Caco-2 (cell line): ENCODE data around the gene TMEM187. TPM values are rescaled to one million over a fixed set of nuclear protein-coding genes. Genes with fewer than 3 reads are reported as not detected.

Source experiments
- BruUV-seq: library from RNA; stranded (reverse); fragments of 400-500 nt; replicated peaks from 2 replicates; lab custom pipeline; 2021; lab: Mats Ljungman, UMichigan
- CTCF ChIA-PET: fragments of 300-600 bp; sonication (Branson Sonifier 250); formaldehyde crosslinking; loops from one replicate; lab custom pipeline; 2022; ENCODE audit warnings: antibody characterized with exemption; lab: Charles Lee
- POLR2A ChIA-PET: fragments of 300-600 bp; sonication (Branson Sonifier 250); formaldehyde crosslinking; loops from one replicate; lab custom pipeline; 2022; ENCODE audit warnings: antibody characterized with exemption; lab: Charles Lee
- DNase-seq, 2 experiments: peaks; one replicate each; pipeline versions ENCODE4 v3.0.0 to v3.0.0-alpha.2; 2020 to 2022
- H3K27me3 ChIP-seq: replicated peaks from 2 replicates; pipeline ENCODE4 v1.6.0; 2011; ENCODE audit warnings: low read length; ENCODE audit not compliant: control insufficient read depth, insufficient read depth
- H3K36me3 ChIP-seq: 2 replicates; pipeline ENCODE4 v1.5.1; 2011; ENCODE audit warnings: low read length; ENCODE audit not compliant: control insufficient read depth, insufficient read depth
- H3K4me1 ChIP-seq: fragments of 250-450 bp; sonication (Bioruptor Pico); 2 replicates; pipeline ENCODE4 v1.5.1; 2020; ENCODE audit warnings: mild to moderate bottlenecking
- H3K4me3 ChIP-seq: 2 replicates; pipeline ENCODE4 v1.5.1; 2011; ENCODE audit warnings: low read depth, mild to moderate bottlenecking, control low read depth, low read length
- H3K9me3 ChIP-seq: fragments of 250-450 bp; sonication (Bioruptor Pico); 2 replicates; pipeline ENCODE4 v1.5.1; 2020; ENCODE audit warnings: mild to moderate bottlenecking, moderate library complexity
- H3K27ac Mint-ChIP-seq: one replicate; pipeline ENCODE4 v1.8.0; 2022; ENCODE audit warnings: mixed read lengths; ENCODE audit not compliant: unreplicated experiment
- H3K27me3 Mint-ChIP-seq: one replicate; pipeline ENCODE4 v1.8.0; 2022; ENCODE audit warnings: mixed read lengths; ENCODE audit not compliant: insufficient read depth, unreplicated experiment
- H3K36me3 Mint-ChIP-seq: one replicate; pipeline ENCODE4 v1.8.0; 2022; ENCODE audit warnings: mild to moderate bottlenecking, mixed read lengths; ENCODE audit not compliant: insufficient read depth, unreplicated experiment
- H3K4me1 Mint-ChIP-seq: one replicate; pipeline ENCODE4 v1.8.0; 2022; ENCODE audit warnings: low read depth, mixed read lengths; ENCODE audit not compliant: unreplicated experiment
- H3K4me3 Mint-ChIP-seq: one replicate; pipeline ENCODE4 v1.8.0; 2022; ENCODE audit warnings: mild to moderate bottlenecking, moderate library complexity, mixed read lengths; ENCODE audit not compliant: unreplicated experiment
- H3K9me3 Mint-ChIP-seq: one replicate; pipeline ENCODE4 v1.8.0; 2022; ENCODE audit warnings: mixed read lengths; ENCODE audit not compliant: unreplicated experiment
- CTCF ChIP-seq, 2 experiments: fragments of 200-600 bp in 1 of 2; IDR thresholded peaks; 1 replicate in 1 of 2; 2 replicates in 1 of 2; pipeline versions ENCODE4 v1.5.1 to v1.8.0; 2011 to 2022; ENCODE audit warnings: antibody characterized with exemption in 1 of 2, control low read depth in 1 of 2, inconsistent platforms in 1 of 2, low read depth in 1 of 2, low read length in 1 of 2, mild to moderate bottlenecking in 1 of 2, moderate library complexity in 1 of 2; ENCODE audit not compliant: insufficient read depth in 1 of 2, severe bottlenecking in 1 of 2, unreplicated experiment in 1 of 2
- intact Hi-C: fragments of 100-400 bp; cut with micrococcal nuclease; formaldehyde crosslinking; loops from one replicate; pipeline ENCODE4 v1.10.0; 2022; ENCODE audit not compliant: unreplicated experiment
- total RNA-seq: library from RNA; stranded (reverse); gene quantifications from 2 replicates; pipeline ENCODE4 v1.2.3, GENCODE V29; 2022

TMEM187 gene
- total RNA-seq, 1 experiment from 2014 or later = 4.9 TPM

DNA sequence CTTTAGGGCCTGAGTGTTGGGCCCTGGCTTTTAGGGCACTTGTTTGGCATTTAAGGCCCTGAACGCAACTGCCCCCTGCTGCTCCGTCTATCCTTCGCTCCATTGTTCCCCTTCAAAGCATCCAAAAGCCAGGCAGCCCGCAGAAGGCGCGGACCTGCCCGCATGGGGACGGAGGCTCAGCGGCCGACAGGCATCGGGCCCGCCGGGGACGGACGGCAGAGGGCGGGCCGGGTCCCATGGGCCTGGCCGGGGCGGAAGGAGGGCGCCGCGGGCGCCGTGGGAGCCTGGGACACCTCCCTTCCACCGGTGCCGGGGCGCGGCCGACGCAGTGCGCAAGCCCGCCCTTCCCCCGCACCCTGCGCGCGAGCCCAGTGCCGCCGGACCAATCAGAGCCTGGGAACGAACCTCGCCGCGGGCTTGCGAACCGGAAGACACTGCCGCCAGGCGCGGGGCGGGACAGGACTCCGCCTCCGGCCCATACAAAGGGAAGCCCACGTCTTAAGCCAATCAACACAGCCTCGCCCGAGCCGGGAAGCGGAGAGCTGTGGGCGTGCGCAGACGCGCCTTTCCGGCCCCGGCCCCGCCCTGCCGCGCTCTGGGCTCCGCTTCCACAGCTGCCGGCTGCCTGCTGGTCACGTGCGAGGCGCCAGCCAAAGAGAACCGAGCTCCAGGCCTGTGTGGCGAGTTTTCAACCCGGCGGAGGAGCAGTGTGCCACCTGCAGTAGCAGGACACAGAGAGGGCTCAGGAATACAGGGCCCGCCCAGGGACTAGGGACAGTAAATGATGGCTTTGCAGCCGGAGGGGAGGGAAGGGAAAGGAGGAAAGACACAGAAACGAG, 44.4 kb upstream of the TMEM187 start:
- H3K27me3 ChIP-seq = no peaks in the 10 kb centered on the region
- H3K9me3 ChIP-seq = no peaks in the 10 kb centered on the region
- ChIA-PET POLR2A (interaction anchor here (0.5 to 0.9 kb wide), 8 partner anchors 8 to 441 kb away, joined by 3 to 8 read pairs (median 3); partner anchors contain the start of genes HCFC1, IDH3G and SSR4), CTCF (interaction anchor here (0.6 to 5.0 kb wide), 4 partner anchors 8 to 260 kb away, joined by 3 to 37 read pairs (median 4); no protein-coding TSS in a partner anchor)
- no peaks in the 10 kb centered on the region for H3K36me3 ChIP-seq
- H3K27me3 Mint-ChIP-seq = no peaks in the 10 kb centered on the region
- peak overlapping the region; percentile 73 for H3K27ac Mint-ChIP-seq
- peak in 1 of 2 experiments; percentile 4 for TF ChIP-seq CTCF (IDR thresholded peaks at IDR 0.05; ENCODE audit: insufficient read depth in 1 of 2, low read depth in 1 of 2, low read length in 1 of 2, severe bottlenecking in 1 of 2, unreplicated experiment in 1 of 2)
- peak overlapping the region; percentile 64 for H3K4me3 Mint-ChIP-seq
- DNase-seq = peak; percentile 95
- H3K4me1 ChIP-seq = peaks cover 8% of the 10 kb centered on the region; the same call in 1 of the 2 replicates
- no TSS peak for BruUV-seq
- no peaks in the 10 kb centered on the region for H3K4me1 Mint-ChIP-seq
- intact Hi-C loops = loop anchor here (1.0 to 10.0 kb wide), 2 partner anchors 19 to 133 kb away; partner anchors contain the start of genes IDH3G and SSR4
- H3K36me3 Mint-ChIP-seq = peaks cover 36% of the 10 kb centered on the region
- no peaks in the 10 kb centered on the region for H3K9me3 Mint-ChIP-seq
- H3K4me3 ChIP-seq = peak overlapping the region; percentile 42

DNA sequence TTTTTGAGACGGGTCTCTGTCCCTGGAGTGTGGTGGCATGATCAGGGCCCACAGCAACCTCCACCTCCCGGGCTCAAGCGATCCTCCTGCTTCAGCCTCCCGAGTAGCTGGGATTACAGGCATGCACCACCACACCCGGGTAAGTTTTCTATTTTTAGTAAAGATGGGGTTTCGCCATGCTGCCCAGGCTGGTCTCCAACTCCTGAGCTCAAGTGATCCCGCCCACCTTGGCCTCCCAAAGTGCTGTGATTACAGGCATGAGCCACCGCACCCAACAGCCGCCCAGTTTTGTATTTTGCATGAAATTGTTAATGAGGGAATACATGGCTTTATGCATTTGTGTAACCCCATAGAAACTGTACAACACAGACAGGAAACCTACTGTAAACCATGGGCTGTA, 43.7 kb upstream of the TMEM187 start:
- Histone ChIP-seq H3K36me3 (no peaks in the 10 kb centered on the region), H3K9me3 (no peaks in the 10 kb centered on the region), H3K4me3 (no peak overlapping the region), H3K27me3 (no peaks in the 10 kb centered on the region), H3K4me1 (peaks cover 8% of the 10 kb centered on the region; the same call in 1 of the 2 replicates)
- Mint-ChIP-seq H3K9me3 (no peaks in the 10 kb centered on the region), H3K27me3 (no peaks in the 10 kb centered on the region), H3K4me3 (peak overlapping the region; percentile 64), H3K4me1 (no peaks in the 10 kb centered on the region), H3K36me3 (peaks cover 36% of the 10 kb centered on the region), H3K27ac (peak overlapping the region; percentile 60)
- no TSS peak for BruUV-seq
- ChIA-PET POLR2A (interaction anchor here (0.6 to 0.9 kb wide), 7 partner anchors 11 to 440 kb away, joined by 3 to 8 read pairs (median 3); partner anchors contain the start of genes HCFC1, IDH3G and SSR4), CTCF (interaction anchor here (0.6 to 5.0 kb wide), 4 partner anchors 7 to 261 kb away, joined by 3 to 37 read pairs (median 4); no protein-coding TSS in a partner anchor)
- TF ChIP-seq CTCF (IDR thresholded peaks at IDR 0.05; ENCODE audit: insufficient read depth in 1 of 2, low read depth in 1 of 2, low read length in 1 of 2, severe bottlenecking in 1 of 2, unreplicated experiment in 1 of 2) = no peak
- DNase-seq = no peak
- intact Hi-C loops = loop anchor here (1.0 to 10.0 kb wide), 2 partner anchors 18 to 134 kb away; partner anchors contain the start of genes IDH3G and SSR4

DNA sequence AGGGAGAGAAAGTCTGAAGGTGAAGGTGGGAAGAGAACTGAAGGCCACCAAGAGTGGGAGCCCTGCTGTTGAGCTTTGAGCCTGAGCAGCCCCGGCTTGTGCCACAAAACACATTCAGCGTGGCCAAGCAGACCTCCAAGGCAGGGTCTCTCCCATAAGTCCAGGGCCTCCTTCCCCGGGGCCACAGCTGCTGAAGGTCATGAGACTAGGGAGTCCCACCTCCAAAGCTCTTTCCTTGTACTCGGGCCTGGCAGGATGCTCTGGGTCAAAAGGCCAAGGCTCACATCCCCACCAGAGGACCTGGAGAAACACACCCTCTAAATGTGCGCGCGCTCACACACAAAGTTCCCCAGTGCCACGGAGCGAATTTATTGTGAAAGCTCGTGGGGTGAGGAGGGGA, 43.0 kb upstream of the TMEM187 start:
- no peaks in the 10 kb centered on the region for H3K36me3 ChIP-seq

More for the DNA sequence above, 43.0 kb upstream of the TMEM187 start:
- H3K9me3 ChIP-seq = no peaks in the 10 kb centered on the region
- POLR2A ChIA-PET = no interaction called here
- Mint-ChIP-seq H3K4me1 (no peaks in the 10 kb centered on the region), H3K9me3 (no peaks in the 10 kb centered on the region), H3K4me3 (no peak overlapping the region), H3K27ac (no peak overlapping the region), H3K36me3 (peaks cover 36% of the 10 kb centered on the region), H3K27me3 (no peaks in the 10 kb centered on the region)
- H3K4me1 ChIP-seq = peaks cover 8% of the 10 kb centered on the region; the same call in 1 of the 2 replicates
- intact Hi-C loops = loop anchor here (10.0 kb wide), 1 partner anchor 135 kb away; the partner anchor contains the start of genes IDH3G and SSR4
- no peak overlapping the region for H3K4me3 ChIP-seq
- CTCF ChIA-PET = no interaction called here
- BruUV-seq = no TSS peak
- H3K27me3 ChIP-seq = no peaks in the 10 kb centered on the region
- no peak for DNase-seq
- no peak for TF ChIP-seq CTCF (IDR thresholded peaks at IDR 0.05; ENCODE audit: insufficient read depth in 1 of 2, low read depth in 1 of 2, low read length in 1 of 2, severe bottlenecking in 1 of 2, unreplicated experiment in 1 of 2)
